NCI-H1694 treated with DMSO at 0.1 percent for 48 hours (cell line): ENCODE measurements around the gene PREX1.

ENCODE experiments used
- DNase-seq: peaks from one replicate; lab custom pipeline; 2025; lab: John Stamatoyannopoulos, UW

PREX1 gene

DNA sequence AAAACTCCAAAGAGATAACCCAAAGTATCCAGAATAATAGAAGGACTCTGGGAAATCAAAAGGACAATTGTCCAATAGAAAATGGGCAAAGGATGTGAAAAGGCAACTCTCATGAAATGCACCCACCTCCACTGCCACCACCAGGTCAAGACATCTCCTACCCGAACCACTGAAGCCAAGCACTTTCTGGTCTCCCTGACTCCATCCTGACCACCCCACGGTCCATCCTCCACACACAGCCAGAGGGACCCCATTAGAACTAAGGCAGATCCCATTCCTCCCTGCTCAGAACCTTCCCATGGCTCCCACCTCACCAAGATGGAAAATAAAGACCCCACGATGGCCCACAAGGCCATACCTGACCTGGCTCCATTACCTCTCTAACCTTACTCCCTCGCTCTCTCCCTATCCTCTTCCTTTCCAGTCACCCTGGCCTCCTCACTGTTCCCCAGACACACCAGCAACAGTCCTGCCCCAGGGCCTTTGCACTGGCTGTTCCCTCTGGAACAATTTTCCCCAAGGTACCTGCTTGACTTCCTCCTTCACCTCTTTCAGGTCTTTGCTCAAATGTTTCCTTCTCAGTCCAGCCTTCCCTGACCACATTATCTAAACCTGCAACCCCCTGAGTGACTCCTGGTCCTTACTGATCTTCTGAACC, 108.1 kb downstream of the PREX1 start:
- no peak for DNase-seq

- no peak for DNase-seq
These were observed 108.8 kb downstream of the PREX1 start for GRCh38 chr20:48718786-48719578.

- DNase-seq = no peak
These were observed 110.0 kb downstream of the PREX1 start for GRCh38 chr20:48717680-48718223.

DNA sequence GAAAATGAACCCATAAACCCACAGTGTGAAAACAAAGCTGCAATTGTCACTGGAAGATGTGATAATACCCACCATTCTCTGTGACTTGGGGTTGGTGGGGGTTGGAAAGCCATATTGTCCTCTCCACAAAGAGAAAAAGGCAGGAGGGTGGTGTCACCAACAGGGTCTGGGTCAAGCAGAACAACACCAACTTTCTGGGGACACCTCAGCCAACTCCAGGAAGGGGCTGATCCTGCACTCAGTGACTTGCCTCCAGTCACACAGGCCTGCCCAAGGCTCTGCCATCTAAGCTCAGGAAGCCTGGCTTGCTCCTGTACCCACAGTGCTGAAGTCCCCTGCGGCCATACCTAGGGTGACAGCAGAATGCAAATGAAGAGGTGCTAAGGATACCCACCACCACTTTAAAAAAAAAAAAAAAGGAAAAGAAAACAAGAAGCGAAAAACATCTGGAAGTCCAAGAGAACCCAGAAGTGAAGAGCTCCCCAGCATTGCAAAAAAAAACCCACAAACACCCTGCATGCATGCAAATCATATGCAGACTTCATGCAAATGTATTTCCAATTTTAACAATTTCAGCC, 110.6 kb downstream of the PREX1 start:
- no peak for DNase-seq

GRCh38 chr20:48716541-48716940, 111.3 kb downstream of the PREX1 start:
- no peak for DNase-seq

- no peak for DNase-seq
These were observed 111.7 kb downstream of the PREX1 start for GRCh38 chr20:48716086-48716485.

- DNase-seq = no peak
These were observed 113.0 kb downstream of the PREX1 start for GRCh38 chr20:48714764-48715163.

DNA sequence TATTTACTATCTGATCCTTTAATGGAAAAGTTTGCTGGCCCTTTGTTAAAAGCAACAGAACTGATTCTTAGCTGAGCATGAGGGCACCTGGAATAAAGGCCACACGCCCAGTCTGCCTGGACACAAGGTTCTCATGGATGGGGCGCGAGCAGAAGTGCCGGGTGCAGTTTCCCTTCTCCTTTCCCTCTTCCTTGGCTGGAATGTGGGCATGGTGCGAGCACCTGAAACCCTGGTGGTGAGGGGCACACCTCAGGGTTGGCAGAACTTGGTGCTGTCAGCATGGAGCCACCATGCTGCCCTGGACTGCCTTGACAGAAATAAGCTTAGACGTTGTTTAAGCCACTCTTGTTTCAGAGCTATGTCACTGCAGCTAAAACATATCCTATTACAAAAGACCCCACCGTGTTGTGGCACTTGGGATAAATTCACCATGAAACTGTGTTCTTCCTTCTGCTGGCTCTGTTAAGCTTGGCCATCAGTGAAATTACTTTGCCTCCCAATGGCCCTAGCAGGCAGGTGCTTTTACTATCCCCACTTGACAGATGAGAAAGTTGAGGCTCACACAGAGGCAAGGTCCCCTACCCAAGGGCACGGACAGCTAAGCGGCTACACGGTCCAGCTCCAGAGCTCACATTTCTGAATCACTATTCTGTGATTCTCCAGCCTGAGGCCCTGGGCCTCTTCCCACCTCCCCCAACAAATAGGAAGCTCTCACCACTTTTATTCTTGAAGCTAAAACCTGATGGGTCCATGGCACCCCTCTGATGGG, 115.9 kb downstream of the PREX1 start:
- no peak for DNase-seq

GRCh38 chr20:48711044-48711428, 116.8 kb downstream of the PREX1 start:
- no peak for DNase-seq

- no peak for DNase-seq
These were observed 117.3 kb downstream of the PREX1 start for GRCh38 chr20:48710341-48711043.

DNA sequence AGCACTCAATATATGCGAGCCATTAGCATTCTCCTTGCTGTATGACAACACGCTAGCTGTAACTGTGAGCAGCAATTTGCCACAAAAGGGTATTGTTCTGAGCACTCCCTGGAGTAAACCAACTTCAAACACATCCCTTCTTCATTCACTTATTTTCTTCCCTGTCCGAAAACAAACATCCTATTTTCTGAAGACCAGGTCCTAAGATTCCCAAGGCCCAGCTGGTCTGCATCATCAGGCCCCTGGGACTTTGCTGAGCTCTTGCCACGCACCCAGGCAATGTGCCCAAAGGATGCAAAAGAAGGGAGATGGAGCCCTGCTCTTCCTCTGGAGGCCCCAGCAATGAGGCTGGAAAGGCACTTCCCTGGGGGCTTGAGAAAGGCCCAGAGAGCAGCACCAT, 118.1 kb downstream of the PREX1 start:
- no peak for DNase-seq

- DNase-seq = no peak
These were observed 118.6 kb downstream of the PREX1 start for GRCh38 chr20:48709058-48709691.

GRCh38 chr20:48708630-48709029, 119.2 kb downstream of the PREX1 start:
- no peak for DNase-seq

DNA sequence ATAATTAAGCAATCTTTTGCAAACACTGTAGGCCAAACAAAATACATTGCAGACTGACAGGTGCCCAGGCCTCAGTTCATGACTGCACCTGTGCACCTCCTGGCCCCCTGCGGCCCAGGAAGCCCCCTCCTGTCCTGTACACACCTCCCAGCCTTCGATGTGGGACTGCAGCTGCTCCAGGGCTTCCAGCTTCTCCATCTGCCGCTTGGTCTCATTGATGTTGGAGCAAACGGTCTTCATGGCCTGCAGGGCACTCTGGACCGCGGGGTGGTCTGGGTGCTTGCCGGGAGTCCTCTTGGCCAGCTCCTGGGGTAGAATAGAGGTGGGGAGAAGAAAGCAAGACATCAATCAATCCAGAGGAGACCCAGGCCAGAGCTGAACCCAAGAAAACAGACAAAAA, 119.7 kb downstream of the PREX1 start:
- no peak for DNase-seq

DNA sequence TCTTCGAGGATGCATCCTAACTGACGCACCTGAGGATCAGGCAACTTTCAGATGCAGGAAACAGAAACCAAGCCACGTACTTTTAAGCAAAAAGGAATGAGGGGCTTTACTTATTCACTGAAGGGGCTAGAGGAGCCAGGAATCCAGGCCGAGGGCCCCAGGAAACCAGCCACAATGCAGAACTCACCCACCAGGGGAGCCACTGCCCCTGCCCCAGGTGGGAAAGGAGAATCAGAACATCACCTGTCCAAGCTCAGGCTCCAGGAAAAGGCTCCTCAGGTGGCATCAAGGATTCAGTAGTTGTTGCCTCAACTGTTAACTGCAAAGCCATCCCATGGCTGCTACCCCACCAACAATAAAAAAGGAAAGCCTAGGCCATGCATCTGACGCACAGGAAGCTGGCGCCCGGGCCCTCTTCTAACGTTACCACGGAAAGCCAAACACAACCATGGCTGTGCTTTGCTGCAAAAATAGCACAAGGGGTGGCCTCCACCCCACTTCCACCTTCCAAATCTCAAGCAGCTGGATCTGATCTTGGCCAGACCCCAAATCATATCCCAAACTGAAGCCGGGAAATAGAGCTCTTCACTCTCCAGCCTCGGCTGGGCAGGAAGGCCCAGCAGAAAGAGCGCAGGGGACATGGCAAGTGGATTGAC, 121.0 kb downstream of the PREX1 start:
- no peak for DNase-seq

- DNase-seq = no peak
These were observed 121.6 kb downstream of the PREX1 start for GRCh38 chr20:48706116-48706656.

GRCh38 chr20:48705240-48706115, 122.3 kb downstream of the PREX1 start:
- no peak for DNase-seq

DNA sequence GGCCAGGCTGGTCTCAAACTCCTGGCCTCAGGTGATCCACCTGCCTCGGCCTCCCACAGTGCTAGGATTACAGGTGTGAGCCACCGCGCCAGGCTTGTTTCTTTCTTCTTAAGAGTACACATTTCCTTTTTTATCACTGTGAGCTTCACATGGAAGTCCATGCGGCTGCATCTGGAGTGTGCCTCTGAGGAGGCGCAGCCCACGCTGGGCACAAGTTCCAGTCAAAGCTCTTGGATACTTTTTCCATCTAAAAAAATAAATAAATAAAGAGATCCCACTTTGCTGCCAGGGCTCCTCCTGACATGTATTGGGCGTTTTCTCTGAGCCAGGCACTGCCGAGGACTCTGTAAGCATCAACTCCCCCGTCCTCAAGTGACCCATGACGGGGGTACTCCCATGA, 123.0 kb downstream of the PREX1 start:
- no peak for DNase-seq

- no peak for DNase-seq
These were observed 124.1 kb downstream of the PREX1 start for GRCh38 chr20:48703511-48704219.
